HG03342 (cell line): Measurements from ENCODE around the gene BTBD9.

Experiments
- ATAC-seq: cut with Tn5 transposase; IDR thresholded peaks from one replicate; pipeline ENCODE4 v1.9.1; 2021; ENCODE audit warnings: mild to moderate bottlenecking, moderate library complexity; ENCODE audit not compliant: unreplicated experiment

BTBD9 gene

GRCh38 chr6:38599966-38600550 lies 39.7 kb downstream of the BTBD9 start:
- ATAC-seq = no peak

- no peak for ATAC-seq
Measured at GRCh38 chr6:38599261-38599660, 40.5 kb downstream of the BTBD9 start.

- ATAC-seq = no peak
Measured at GRCh38 chr6:38593998-38594665, 45.6 kb downstream of the BTBD9 start.

GRCh38 chr6:38593409-38593808 lies 46.3 kb downstream of the BTBD9 start:
- no peak for ATAC-seq

- ATAC-seq = no peak
Measured at GRCh38 chr6:38591439-38591838, 48.3 kb downstream of the BTBD9 start.

DNA sequence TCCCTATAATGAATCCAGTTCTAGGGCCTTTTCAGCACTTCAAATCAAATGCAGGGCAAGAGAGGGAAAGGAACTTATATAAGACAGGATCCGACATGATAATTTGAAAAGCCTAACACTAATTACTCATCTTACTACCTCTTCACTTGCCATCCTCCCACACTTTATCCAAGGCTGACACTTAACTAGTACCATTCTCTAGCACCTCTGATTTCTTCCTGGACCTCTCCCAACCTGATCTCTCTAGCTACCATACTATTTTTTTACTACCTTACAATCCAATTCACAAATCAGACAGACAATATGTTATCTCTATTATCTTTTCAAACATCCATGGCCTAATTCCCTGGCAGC lies 50.4 kb downstream of the BTBD9 start:
- no peak for ATAC-seq

DNA sequence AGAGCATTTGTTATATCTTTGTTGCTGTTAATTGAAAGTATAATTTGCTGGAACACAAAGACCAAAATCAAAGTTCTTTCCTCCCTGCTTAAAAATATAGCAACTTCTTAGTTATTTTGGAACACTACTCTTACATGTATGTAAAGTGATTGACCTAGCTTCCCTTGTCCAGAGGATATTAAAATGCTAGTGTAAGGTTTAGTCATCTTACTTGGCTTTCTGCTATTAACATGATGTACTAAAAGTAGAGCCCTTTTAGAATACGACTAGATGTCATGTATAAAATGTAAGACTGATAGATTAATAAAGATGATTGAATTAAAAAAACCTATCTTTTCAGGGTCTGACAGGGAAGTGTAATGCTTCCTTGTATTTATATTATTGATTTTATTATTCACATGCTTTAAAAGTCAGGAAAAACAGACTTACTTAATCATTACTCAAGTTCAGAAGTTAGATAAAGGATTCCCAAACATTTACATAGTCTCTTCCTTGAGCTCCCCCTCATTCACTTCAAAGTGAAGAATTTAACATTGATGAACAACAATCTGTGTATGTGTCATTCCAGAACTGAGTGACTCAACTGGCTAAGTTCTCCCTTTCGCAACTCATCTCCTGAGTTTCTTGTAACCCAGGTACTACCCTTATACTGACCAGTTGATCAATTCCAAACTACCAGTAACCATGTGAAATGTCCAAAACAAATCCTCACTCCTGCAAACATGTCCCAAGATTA lies 50.9 kb downstream of the BTBD9 start:
- ATAC-seq = no peak

GRCh38 chr6:38587766-38588362 lies 51.9 kb downstream of the BTBD9 start:
- no peak for ATAC-seq

DNA sequence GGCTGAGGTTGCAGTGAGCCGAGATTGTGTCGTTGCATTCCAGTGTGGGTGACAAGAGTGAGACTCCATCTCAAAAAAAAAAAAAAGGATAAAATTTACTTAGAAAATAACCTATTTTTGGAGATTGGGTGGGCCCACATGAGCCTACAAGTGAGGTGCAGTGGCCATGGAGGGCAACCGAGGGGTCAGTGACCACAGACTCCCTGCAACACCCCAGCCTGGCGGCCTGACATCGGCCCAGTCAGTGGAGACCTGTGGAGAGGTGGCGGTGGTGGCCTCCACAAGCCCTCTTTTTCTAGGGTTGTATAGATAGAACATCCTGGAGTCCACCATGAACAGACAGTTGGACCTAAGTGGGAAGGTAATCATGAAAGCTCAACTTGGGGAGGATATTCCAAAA lies 52.7 kb downstream of the BTBD9 start:
- no peak for ATAC-seq

- ATAC-seq = no peak
Measured at GRCh38 chr6:38584731-38585130, 55.0 kb downstream of the BTBD9 start.

- no peak for ATAC-seq
Measured at GRCh38 chr6:38583523-38583922, 56.2 kb downstream of the BTBD9 start.

DNA sequence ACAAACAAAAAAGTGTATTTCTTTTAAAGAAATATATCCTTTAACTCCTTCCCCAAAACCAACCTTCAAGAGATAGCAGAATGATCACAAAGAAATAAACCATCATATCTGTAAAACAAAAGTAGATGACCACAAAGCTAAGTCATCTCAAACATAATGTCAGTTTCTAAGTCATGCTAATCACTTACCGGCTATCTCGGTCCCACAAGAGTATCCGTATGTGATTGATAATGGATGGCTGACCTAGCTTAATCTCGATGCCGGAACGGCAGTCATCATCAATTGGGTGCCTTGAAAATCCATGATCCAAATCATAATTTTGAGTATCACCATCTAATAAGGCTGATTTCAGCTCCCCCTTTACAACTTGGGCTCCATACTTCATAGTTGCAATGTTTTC lies 59.7 kb downstream of the BTBD9 start:
- no peak for ATAC-seq

DNA sequence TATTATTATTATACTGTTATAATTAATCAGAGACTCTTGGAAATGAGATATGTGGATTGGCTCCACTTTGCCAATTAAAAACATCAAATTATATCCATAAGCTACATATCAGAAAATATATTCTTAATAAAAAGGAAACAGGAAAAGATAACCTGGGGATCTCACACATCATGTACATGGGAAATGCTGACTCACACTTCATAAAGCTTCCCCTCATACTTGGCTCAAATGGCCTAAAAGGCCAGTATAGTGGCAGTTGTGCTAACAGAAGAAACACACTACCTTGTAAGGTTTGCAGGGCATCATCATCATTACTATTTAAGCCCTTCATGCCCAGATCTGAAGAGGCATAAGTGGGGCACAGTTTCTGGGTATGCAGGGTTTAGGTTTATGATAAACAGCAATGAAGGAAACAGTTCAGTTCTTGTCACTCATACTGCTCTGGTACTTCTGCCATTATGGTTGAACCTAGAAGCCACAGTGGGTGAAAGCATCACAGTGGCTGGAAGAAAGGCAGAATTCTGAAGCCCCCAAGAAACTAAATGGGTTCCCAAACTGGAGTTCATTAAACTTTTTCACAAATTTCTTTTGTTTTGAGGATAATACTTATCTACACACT lies 60.6 kb downstream of the BTBD9 start:
- ATAC-seq = no peak

DNA sequence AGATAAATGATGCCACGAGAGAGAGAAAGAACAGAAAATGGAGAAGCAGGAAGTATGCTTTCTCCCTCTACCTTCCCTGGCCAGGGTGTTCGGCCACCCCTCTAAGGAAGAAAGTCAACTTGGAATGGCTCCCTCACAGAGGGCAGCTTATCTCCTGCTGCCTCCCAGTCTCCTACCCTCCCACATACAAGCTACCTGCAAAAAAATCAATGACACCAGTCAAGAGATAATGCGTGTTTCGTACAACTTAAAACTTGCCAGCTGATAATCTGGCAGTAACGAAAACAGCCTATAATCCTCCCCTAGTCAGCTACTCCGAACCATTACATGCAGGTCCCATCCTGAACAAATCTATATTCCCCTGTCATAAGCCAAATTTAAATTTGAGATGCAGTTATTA lies 61.7 kb downstream of the BTBD9 start:
- no peak for ATAC-seq

- no peak for ATAC-seq
Measured at GRCh38 chr6:38577492-38577891, 62.2 kb downstream of the BTBD9 start.

GRCh38 chr6:38573801-38574395 lies 65.8 kb downstream of the BTBD9 start:
- no peak for ATAC-seq

DNA sequence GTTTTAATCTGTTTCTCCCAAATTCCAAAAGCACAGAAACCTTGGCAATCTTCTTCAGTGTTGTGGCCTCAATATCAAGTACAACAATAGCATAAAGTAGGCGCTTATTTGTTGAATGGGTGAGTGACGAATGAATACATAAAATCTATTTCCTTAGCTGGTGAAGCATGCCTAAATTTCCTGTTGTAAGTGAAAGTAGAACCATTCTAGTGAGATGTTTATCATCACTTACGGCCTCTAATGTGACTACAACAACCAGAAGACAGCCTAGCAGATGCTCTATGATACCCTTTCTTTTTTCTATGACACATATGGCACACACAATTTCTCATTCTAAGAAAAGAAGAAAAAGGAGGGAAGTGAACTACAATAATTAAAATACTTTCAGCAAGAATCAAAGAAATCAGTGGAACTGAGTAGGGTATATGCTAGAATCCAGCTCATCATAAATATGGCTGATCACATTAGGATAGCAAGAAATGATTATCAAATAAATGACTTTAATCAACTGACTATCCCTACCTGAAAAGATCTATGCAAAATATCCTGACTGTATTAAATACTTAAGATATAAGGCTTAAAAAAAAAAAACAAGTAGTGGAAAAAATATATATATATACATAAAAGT lies 67.4 kb downstream of the BTBD9 start:
- ATAC-seq = peak; percentile 76

- ATAC-seq = no peak
Measured at GRCh38 chr6:38571721-38572120, 68.0 kb downstream of the BTBD9 start.

DNA sequence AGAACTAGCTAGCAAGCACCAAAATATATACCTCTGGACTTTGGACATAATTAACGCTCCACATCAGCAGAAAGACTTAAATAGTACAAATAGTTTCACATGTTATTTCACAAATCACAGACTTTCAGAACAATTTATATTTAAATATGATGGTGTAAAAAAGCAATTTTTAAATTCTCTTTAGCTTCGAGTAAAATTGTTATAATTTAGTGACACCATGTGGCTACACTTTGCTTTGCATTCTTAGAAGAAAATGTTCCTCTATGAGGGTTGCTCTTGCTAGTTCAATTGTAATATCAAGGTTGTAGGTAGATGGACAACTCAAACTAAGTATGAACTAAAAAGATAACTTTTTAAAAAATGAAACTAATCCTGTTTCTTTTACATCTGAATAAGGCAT lies 69.0 kb downstream of the BTBD9 start:
- ATAC-seq = no peak

DNA sequence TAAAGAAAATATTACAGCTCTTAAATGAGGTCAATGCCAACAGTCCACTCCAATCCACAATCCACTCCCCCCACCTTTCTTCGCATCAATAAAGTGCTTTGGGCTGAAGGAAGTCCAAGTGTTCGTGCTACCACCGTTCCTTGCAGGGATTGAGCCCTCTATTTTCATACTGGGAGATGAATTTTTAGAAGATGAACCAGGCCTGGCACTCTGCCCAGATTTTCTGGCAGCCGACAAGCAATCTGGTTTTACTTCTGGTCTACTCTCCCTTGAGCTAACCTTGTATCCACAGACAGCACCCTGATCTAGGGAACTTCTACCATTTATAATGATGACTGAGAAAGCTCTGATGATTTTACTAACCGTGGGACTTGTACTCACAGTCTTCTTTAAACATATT lies 72.3 kb downstream of the BTBD9 start:
- ATAC-seq = no peak
